Activated B cell treated with CpG ODN at 0.5 μM for 24 hours (primary cell): Measurements from ENCODE around the gene TMEM120B. TPM values are rescaled to one million over a fixed set of nuclear protein-coding genes. Genes with fewer than 3 reads are reported as not detected.

Experiments used
- ATAC-seq: fragments of 200-7000 bp; cut with Tn5 transposase; one replicate; pipeline ENCODE4 v1.10.0; 2021; ENCODE audit warnings: low read depth, mild to moderate bottlenecking, moderate library complexity
- CTCF ChIA-PET: fragments of 350-600 bp; sonication (Branson Sonifier 250); formaldehyde crosslinking; loops from one replicate; lab custom pipeline; 2021; ENCODE audit warnings: antibody characterized with exemption; lab: Charles Lee
- POLR2A ChIA-PET: fragments of 350-600 bp; sonication (Branson Sonifier 250); formaldehyde crosslinking; loops from one replicate; lab custom pipeline; 2021; ENCODE audit warnings: antibody characterized with exemption; lab: Charles Lee
- DNase-seq: peaks from one replicate; pipeline ENCODE4 v3.0.0; 2022
- H3K27ac Mint-ChIP-seq: one replicate; pipeline ENCODE4 v1.8.0; 2020; ENCODE audit warnings: mixed read lengths
- H3K27me3 Mint-ChIP-seq: one replicate; pipeline ENCODE4 v1.8.0; 2021; ENCODE audit warnings: mixed read lengths
- H3K36me3 Mint-ChIP-seq: one replicate; pipeline ENCODE4 v1.8.0; 2021; ENCODE audit warnings: low read depth, mixed read lengths
- H3K4me1 Mint-ChIP-seq: one replicate; pipeline ENCODE4 v1.8.0; 2021; ENCODE audit warnings: mixed read lengths
- H3K4me3 Mint-ChIP-seq: one replicate; pipeline ENCODE4 v1.8.0; 2020; ENCODE audit warnings: mild to moderate bottlenecking, mixed read lengths
- H3K9me3 Mint-ChIP-seq: one replicate; pipeline ENCODE4 v1.8.0; 2020; ENCODE audit warnings: mixed read lengths
- CTCF ChIP-seq: fragments of 200-600 bp; IDR thresholded peaks from one replicate; pipeline ENCODE4 v1.8.0; 2022; ENCODE audit warnings: antibody characterized with exemption, mild to moderate bottlenecking
- intact Hi-C: fragments of 100-400 bp; cut with micrococcal nuclease; formaldehyde crosslinking; loops from one replicate; pipeline ENCODE4 v1.15.1; 2024
- total RNA-seq: library from RNA; stranded (reverse); gene quantifications from 2 replicates; pipeline ENCODE4 v1.2.3, GENCODE V29; 2022

Gene TMEM120B
- total RNA-seq, 1 donor from 2014 or later = 8.3 TPM

GRCh38 chr12:121770813-121771625 lies 58.5 kb downstream of the TMEM120B start:
- Mint-ChIP-seq H3K27ac (no peak overlapping the region), H3K4me1 (peaks cover 9% of the 10 kb centered on the region), H3K27me3 (no peaks in the 10 kb centered on the region), H3K9me3 (no peaks in the 10 kb centered on the region), H3K4me3 (no peak overlapping the region), H3K36me3 (no peaks in the 10 kb centered on the region)
- intact Hi-C loops = loop anchor here (5.0 kb wide), 2 partner anchors 144 to 279 kb away; partner anchors contain the start of gene ORAI1
- ChIA-PET CTCF (interaction anchor here (1.0 to 15.0 kb wide), 3 partner anchors 22 to 219 kb away, joined by 3 to 387 read pairs (median 8); partner anchors contain the start of gene RHOF), POLR2A (no interaction called here)
- DNase-seq (no peak), ATAC-seq (no peak)
- no peak for TF ChIP-seq CTCF

GRCh38 chr12:121773011-121773777 lies 60.6 kb downstream of the TMEM120B start:
- ChIA-PET CTCF (interaction anchor here (0.7 to 15.0 kb wide), 11 partner anchors 9 to 439 kb away, joined by 3 to 387 read pairs (median 5); partner anchors contain the start of gene RHOF), POLR2A (interaction anchor here (0.5 to 33.0 kb wide), 4 partner anchors 29 to 275 kb away, joined by 3 to 1155 read pairs (median 3); partner anchors contain the start of genes RHOF and SETD1B)
- Mint-ChIP-seq H3K27ac (peak overlapping the region; percentile 66), H3K36me3 (peaks cover 4% of the 10 kb centered on the region), H3K4me1 (peaks cover 17% of the 10 kb centered on the region), H3K27me3 (no peaks in the 10 kb centered on the region), H3K4me3 (no peak overlapping the region), H3K9me3 (no peaks in the 10 kb centered on the region)
- TF ChIP-seq CTCF = no peak
- intact Hi-C loops = loop anchor here (1.0 to 5.0 kb wide), 5 partner anchors 60 to 281 kb away; partner anchors contain the start of gene ORAI1
- ATAC-seq (peak; percentile 91), DNase-seq (peak; percentile 72)

- Mint-ChIP-seq H3K36me3 (peaks cover 18% of the 10 kb centered on the region), H3K4me1 (peaks cover 23% of the 10 kb centered on the region), H3K9me3 (no peaks in the 10 kb centered on the region), H3K27ac (peak overlapping the region; percentile 24), H3K4me3 (no peak overlapping the region), H3K27me3 (no peaks in the 10 kb centered on the region)
- ChIA-PET CTCF (interaction anchor here (1.0 to 15.0 kb wide), 3 partner anchors 18 to 77 kb away, joined by 3 to 387 read pairs (median 21); partner anchors contain the start of gene RHOF), POLR2A (interaction anchor here (0.8 to 33.0 kb wide), 2 partner anchors 10 to 27 kb away, joined by 3 to 1155 read pairs; partner anchors contain the start of genes RHOF and SETD1B)
- intact Hi-C loops = loop anchor here (5.0 kb wide), 2 partner anchors 148 to 283 kb away; partner anchors contain the start of gene ORAI1
- TF ChIP-seq CTCF = no peak
- ATAC-seq (no peak), DNase-seq (no peak)
Measured at GRCh38 chr12:121774968-121775474, 62.5 kb downstream of the TMEM120B start.

- Mint-ChIP-seq H3K27ac (no peak overlapping the region), H3K36me3 (peaks cover 22% of the 10 kb centered on the region), H3K27me3 (no peaks in the 10 kb centered on the region), H3K9me3 (no peaks in the 10 kb centered on the region), H3K4me3 (no peak overlapping the region), H3K4me1 (peaks cover 26% of the 10 kb centered on the region)
- POLR2A ChIA-PET = interaction anchor here (33.0 kb wide), 1 partner anchor 27 kb away, joined by 1155 read pairs; the partner anchor contains the start of genes RHOF and SETD1B
- no peak for TF ChIP-seq CTCF
- CTCF ChIA-PET = interaction anchor here (1.0 to 15.0 kb wide), 3 partner anchors 17 to 78 kb away, joined by 3 to 387 read pairs (median 21); partner anchors contain the start of gene RHOF
- DNase-seq (no peak), ATAC-seq (no peak)
- intact Hi-C loops = no loop called here
Measured at GRCh38 chr12:121775501-121775900, 62.9 kb downstream of the TMEM120B start.
